ENCODE results near the gene PPFIA2. TPM values are rescaled to one million over a fixed set of nuclear protein-coding genes. Genes with fewer than 3 reads are reported as not detected.

The PPFIA2 gene
- total RNA-seq, 1 donor from 2014 or later = not detected

DNA sequence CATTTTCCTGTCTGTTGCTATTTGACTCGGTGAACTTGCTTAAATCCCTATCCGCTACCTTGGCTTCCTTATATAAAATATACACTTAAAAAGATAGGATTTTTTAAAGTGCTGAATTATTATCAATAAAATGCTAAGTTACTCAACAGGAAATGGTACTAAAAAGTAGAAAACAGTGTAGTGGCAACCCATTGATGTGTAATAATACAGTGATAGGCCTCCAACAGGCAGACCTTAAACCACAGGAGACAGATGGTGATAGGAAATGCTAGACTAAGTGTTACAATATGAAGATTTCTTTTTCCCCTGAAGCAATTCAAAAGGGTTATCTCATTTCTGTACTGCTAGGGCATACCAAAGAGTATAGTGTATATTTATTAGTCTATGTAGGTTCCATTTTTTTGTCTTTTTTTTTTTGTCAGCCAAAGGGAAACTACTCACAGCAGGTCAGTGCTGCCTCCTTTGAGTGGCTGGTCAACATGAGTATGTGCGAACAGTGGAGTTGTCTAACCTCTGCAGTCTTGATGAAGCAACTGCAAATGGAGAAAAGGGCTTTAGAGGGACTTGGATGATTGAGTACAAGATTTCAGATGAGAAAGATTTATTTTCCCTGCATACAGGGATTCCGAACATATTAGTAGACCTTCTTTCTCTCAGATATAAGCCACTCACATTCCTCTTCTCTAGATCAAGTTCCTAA, 497.5 kb downstream of the PPFIA2 start:
- intact Hi-C loops (cut with micrococcal nuclease) = no loop called here
- Mint-ChIP-seq H3K9me3 (no peaks in the 10 kb centered on the region), H3K27me3 (no peaks in the 10 kb centered on the region), H3K27ac (no peak overlapping the region), H3K4me3 (no peak overlapping the region), H3K4me1 (no peaks in the 10 kb centered on the region), H3K36me3 (ENCODE audit: low read depth) (no peaks in the 10 kb centered on the region)
- DNase-seq (no peak), ATAC-seq (ENCODE audit: low read depth) (no peak)
- TF ChIP-seq, protein P1, sequence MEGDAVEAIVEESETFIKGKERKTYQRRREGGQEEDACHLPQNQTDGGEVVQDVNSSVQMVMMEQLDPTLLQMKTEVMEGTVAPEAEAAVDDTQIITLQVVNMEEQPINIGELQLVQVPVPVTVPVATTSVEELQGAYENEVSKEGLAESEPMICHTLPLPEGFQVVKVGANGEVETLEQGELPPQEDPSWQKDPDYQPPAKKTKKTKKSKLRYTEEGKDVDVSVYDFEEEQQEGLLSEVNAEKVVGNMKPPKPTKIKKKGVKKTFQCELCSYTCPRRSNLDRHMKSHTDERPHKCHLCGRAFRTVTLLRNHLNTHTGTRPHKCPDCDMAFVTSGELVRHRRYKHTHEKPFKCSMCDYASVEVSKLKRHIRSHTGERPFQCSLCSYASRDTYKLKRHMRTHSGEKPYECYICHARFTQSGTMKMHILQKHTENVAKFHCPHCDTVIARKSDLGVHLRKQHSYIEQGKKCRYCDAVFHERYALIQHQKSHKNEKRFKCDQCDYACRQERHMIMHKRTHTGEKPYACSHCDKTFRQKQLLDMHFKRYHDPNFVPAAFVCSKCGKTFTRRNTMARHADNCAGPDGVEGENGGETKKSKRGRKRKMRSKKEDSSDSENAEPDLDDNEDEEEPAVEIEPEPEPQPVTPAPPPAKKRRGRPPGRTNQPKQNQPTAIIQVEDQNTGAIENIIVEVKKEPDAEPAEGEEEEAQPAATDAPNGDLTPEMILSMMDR (IDR thresholded peaks at IDR 0.05) = no peak
- ChIA-PET CTCF (no interaction called here), POLR2A (no interaction called here)

DNA sequence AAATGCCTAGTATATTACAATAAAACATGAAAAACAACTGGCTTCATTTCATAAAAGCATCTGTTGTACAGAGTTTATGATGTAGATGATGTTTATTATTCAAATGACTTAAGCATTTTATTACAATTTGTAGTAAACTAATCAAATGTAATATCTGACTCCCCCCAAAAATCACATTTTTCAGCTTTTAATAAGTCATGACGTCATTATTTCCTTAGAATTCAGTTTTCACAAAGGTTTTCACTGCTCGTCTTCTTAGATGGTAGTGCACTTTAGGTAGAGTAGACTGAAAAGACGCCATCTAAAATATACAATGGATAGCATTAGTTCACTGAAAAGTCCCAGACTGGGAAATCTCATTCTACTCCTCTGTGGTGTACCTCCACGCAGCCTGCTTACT, 499.8 kb downstream of the PPFIA2 start:
- H3K27me3 Mint-ChIP-seq = no peaks in the 10 kb centered on the region

DNA sequence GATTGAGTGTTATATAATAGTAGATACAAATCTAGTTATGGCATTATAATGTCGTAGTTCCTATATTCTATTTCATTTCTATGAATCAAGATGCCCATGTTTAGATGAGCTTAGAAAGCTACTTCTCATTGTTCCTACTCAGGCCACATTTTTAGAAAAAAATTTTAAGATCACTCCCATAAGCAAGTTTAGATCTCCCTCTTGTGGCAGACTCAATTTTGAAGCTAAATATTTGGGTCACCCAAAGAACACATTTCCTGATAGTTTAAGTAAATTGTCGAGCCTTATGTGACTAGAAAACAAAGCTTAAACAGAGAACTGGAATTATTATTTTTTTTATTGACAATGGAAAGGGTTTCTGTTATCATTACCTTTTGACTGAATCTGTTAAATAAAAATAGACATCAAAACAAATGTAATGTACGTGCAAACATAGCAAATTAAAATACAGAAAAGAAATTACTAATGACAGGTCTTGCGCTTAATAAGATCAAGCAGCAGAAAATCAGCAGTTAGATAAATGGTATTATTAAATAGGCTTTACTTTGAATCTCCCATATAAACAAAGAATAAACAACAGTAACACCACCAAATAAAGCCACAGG, 501.1 kb downstream of the PPFIA2 start:
- Mint-ChIP-seq H3K27me3 (no peaks in the 10 kb centered on the region), H3K4me3 (no peak overlapping the region), H3K36me3 (ENCODE audit: low read depth) (no peaks in the 10 kb centered on the region), H3K4me1 (no peaks in the 10 kb centered on the region), H3K9me3 (no peaks in the 10 kb centered on the region), H3K27ac (no peak overlapping the region)
- TF ChIP-seq, protein P1 (IDR thresholded peaks at IDR 0.05) = no peak
- intact Hi-C loops (cut with micrococcal nuclease) = no loop called here
- POLR2A ChIA-PET = no interaction called here
- DNase-seq (no peak), ATAC-seq (ENCODE audit: low read depth) (no peak)
- CTCF ChIA-PET = no interaction called here

More for the DNA sequence above, 499.8 kb downstream of the PPFIA2 start:
- Mint-ChIP-seq H3K27ac (no peak overlapping the region), H3K36me3 (ENCODE audit: low read depth) (no peaks in the 10 kb centered on the region), H3K4me3 (no peak overlapping the region), H3K9me3 (no peaks in the 10 kb centered on the region), H3K4me1 (no peaks in the 10 kb centered on the region)
- ChIA-PET CTCF (no interaction called here), POLR2A (no interaction called here)
- intact Hi-C loops (cut with micrococcal nuclease) = no loop called here
- ATAC-seq (ENCODE audit: low read depth) = no peak
- TF ChIP-seq, protein P1 (IDR thresholded peaks at IDR 0.05) = no peak
- no peak for DNase-seq

DNA sequence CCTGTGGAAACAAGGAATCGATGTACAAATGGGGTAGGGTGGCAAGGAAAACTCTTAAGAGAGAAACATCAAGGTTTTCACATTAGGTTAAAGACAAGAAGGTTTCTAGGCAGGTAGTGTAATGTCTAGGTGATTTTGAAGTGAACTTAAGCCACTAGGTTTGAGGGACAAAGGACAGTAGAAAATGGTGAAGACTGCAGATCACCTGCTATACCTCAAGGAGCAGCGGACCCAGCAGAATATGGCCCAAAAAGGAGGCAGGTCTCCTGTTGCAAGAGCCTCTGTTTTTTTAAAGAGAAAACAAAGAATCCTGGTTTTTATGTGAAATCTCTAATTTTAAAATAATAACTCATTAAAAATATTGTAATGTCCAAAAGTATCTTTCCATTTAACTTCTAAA, 503.2 kb downstream of the PPFIA2 start:
- H3K27ac Mint-ChIP-seq = no peak overlapping the region
- ATAC-seq (ENCODE audit: low read depth) (no peak), DNase-seq (no peak)
- H3K27me3 Mint-ChIP-seq = no peaks in the 10 kb centered on the region
- no peaks in the 10 kb centered on the region for H3K36me3 Mint-ChIP-seq (ENCODE audit: low read depth)
- no peaks in the 10 kb centered on the region for H3K9me3 Mint-ChIP-seq
- H3K4me1 Mint-ChIP-seq = no peaks in the 10 kb centered on the region
- no peak overlapping the region for H3K4me3 Mint-ChIP-seq
- intact Hi-C loops (cut with micrococcal nuclease) = no loop called here
- ChIA-PET POLR2A (no interaction called here), CTCF (no interaction called here)
- TF ChIP-seq, protein P1 (IDR thresholded peaks at IDR 0.05) = no peak

DNA sequence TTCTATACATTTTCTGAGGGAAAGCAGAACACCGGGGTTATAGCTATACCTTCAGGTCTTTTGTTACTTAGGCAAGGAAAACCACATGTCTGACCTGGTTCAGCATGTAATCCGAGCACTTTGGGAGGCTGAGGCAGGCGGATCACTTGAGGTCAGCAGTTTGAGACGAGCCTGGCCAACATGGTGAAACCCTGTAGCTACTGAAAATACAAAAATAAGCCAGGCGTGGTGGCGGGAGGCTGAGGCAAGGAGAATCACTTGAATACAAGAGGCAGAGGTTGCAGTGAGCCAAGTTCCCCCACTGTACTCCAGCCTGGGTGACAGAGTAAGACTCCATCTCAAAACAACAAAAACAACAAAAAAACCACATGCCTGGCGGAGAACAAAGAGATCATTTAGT, 503.7 kb downstream of the PPFIA2 start:
- POLR2A ChIA-PET = no interaction called here
- Mint-ChIP-seq H3K9me3 (no peaks in the 10 kb centered on the region), H3K27ac (no peak overlapping the region), H3K36me3 (ENCODE audit: low read depth) (no peaks in the 10 kb centered on the region), H3K4me3 (no peak overlapping the region), H3K4me1 (no peaks in the 10 kb centered on the region), H3K27me3 (no peaks in the 10 kb centered on the region)
- CTCF ChIA-PET = no interaction called here
- TF ChIP-seq, protein P1 (IDR thresholded peaks at IDR 0.05) = no peak
- ATAC-seq (ENCODE audit: low read depth) = no peak
- no peak for DNase-seq
- intact Hi-C loops (cut with micrococcal nuclease) = no loop called here

Data from activated B cell treated with CpG ODN at 0.5 μM for 24 hours (primary cell).